ENCODE measurements around the gene CD300E.
"Not testable (repeated sequence)": the region's sequence is repeated elsewhere in the genome, so short reads cannot be mapped to it uniquely, and the experiment has no call there.

Gene CD300E

GRCh38 chr17:74645010-74645409 lies 21.5 kb upstream of the CD300E start:
- H3K27ac ChIP-seq (ENCODE audit: low read length) = no peak overlapping the region
- H3K4me1 ChIP-seq (ENCODE audit: control insufficient read depth, low read depth, low read length) = no peaks in the 10 kb centered on the region
- H3K4me3 ChIP-seq (ENCODE audit: low read length) = no peak overlapping the region
- no peaks in the 10 kb centered on the region for H3K27me3 ChIP-seq (ENCODE audit: control insufficient read depth, insufficient read depth, low read length)
- no peak overlapping the region for H3K9ac ChIP-seq (ENCODE audit: low read length)
- no peaks in the 10 kb centered on the region for H3K36me3 ChIP-seq (ENCODE audit: control insufficient read depth, low read depth, low read length)
- H3K9me3 ChIP-seq (ENCODE audit: control insufficient read depth, low read depth, low read length) = no peaks in the 10 kb centered on the region

DNA sequence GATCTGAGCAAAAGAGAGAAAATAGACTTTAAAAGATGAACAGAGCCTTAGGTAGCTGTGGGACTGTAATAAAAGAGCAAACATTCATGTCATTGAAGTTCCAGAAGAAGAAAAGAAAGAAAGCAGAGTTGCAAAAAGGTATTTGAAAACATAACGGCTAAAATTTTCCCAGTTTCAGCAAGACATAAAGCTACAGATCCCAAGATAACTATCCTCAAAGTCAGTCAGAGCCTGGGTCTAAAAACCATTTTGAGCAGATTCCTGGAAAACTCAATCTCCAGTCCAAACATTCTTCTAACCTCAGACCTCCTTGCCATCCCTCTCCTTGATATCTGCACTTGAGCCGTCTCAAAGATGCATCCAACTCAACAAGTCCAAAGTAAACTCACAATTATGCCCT lies 20.9 kb upstream of the CD300E start:
- no peak overlapping the region for H3K27ac ChIP-seq (ENCODE audit: low read length)
- no peak overlapping the region for H3K9ac ChIP-seq (ENCODE audit: low read length)
- no peaks in the 10 kb centered on the region for H3K36me3 ChIP-seq (ENCODE audit: control insufficient read depth, low read depth, low read length)
- no peaks in the 10 kb centered on the region for H3K4me1 ChIP-seq (ENCODE audit: control insufficient read depth, low read depth, low read length)
- H3K9me3 ChIP-seq (ENCODE audit: control insufficient read depth, low read depth, low read length) = no peaks in the 10 kb centered on the region
- no peak overlapping the region for H3K4me3 ChIP-seq (ENCODE audit: low read length)
- H3K27me3 ChIP-seq (ENCODE audit: control insufficient read depth, insufficient read depth, low read length) = no peaks in the 10 kb centered on the region

GRCh38 chr17:74643826-74644225 lies 20.3 kb upstream of the CD300E start:
- H3K9me3 ChIP-seq (ENCODE audit: control insufficient read depth, low read depth, low read length) = no peaks in the 10 kb centered on the region
- H3K4me3 ChIP-seq (ENCODE audit: low read length) = no peak overlapping the region
- no peak overlapping the region for H3K9ac ChIP-seq (ENCODE audit: low read length)
- no peak overlapping the region for H3K27ac ChIP-seq (ENCODE audit: low read length)
- H3K4me1 ChIP-seq (ENCODE audit: control insufficient read depth, low read depth, low read length) = no peaks in the 10 kb centered on the region
- no peaks in the 10 kb centered on the region for H3K27me3 ChIP-seq (ENCODE audit: control insufficient read depth, insufficient read depth, low read length)
- H3K36me3 ChIP-seq (ENCODE audit: control insufficient read depth, low read depth, low read length) = no peaks in the 10 kb centered on the region

DNA sequence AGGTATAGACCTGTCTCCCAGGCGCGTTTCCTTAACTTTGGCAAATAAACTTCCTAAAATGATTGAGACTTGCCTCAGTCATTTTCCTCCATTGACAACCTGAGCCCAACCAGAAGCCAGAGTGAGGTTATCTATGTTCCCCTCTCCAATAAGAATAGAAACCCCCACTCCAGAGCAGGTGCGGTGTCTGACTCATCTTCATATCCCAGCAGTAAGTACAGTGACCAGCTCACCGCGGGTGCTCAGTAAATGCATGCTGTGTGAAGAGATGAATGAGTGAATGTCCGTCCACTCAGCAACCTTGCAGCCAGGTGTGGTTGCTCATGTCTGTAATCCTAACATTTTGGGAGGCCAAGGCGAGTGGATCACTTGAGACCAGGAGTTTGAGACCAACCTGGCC lies 19.5 kb upstream of the CD300E start:
- H3K27me3 ChIP-seq (ENCODE audit: control insufficient read depth, insufficient read depth, low read length) = no peaks in the 10 kb centered on the region

DNA sequence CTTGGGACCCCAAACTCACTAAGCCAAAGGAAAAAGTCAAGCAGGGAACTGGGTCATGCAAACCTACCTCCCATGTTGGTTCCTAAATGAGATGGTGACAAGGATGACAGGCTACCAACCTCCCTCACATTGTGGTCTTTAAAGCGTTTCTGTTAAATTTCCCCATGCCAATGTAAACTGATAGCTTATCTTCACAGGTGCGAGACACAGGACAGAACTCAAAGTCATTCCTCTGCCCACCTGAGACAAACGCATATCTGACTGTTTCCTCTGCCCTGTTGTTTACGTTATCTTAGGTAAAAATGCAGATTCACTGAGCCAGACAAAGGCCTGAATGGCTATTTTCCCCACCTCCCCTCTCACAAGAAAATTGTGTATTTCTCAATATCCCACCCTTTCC lies 19.0 kb upstream of the CD300E start:
- Histone ChIP-seq H3K9me3 (ENCODE audit: control insufficient read depth, low read depth, low read length) (no peaks in the 10 kb centered on the region), H3K4me1 (ENCODE audit: control insufficient read depth, low read depth, low read length) (no peaks in the 10 kb centered on the region), H3K9ac (ENCODE audit: low read length) (no peak overlapping the region), H3K36me3 (ENCODE audit: control insufficient read depth, low read depth, low read length) (no peaks in the 10 kb centered on the region), H3K27me3 (ENCODE audit: control insufficient read depth, insufficient read depth, low read length) (no peaks in the 10 kb centered on the region), H3K27ac (ENCODE audit: low read length) (no peak overlapping the region), H3K4me3 (ENCODE audit: low read length) (no peak overlapping the region)

More for the DNA sequence above, 19.5 kb upstream of the CD300E start:
- Histone ChIP-seq H3K36me3 (ENCODE audit: control insufficient read depth, low read depth, low read length) (no peaks in the 10 kb centered on the region), H3K4me1 (ENCODE audit: control insufficient read depth, low read depth, low read length) (no peaks in the 10 kb centered on the region), H3K9me3 (ENCODE audit: control insufficient read depth, low read depth, low read length) (no peaks in the 10 kb centered on the region), H3K9ac (ENCODE audit: low read length) (no peak overlapping the region), H3K27ac (ENCODE audit: low read length) (no peak overlapping the region), H3K4me3 (ENCODE audit: low read length) (no peak overlapping the region)

- Histone ChIP-seq H3K9me3 (ENCODE audit: control insufficient read depth, low read depth, low read length) (no peaks in the 10 kb centered on the region), H3K4me3 (ENCODE audit: low read length) (no peak overlapping the region), H3K4me1 (ENCODE audit: control insufficient read depth, low read depth, low read length) (no peaks in the 10 kb centered on the region), H3K9ac (ENCODE audit: low read length) (no peak overlapping the region), H3K27ac (ENCODE audit: low read length) (no peak overlapping the region), H3K27me3 (ENCODE audit: control insufficient read depth, insufficient read depth, low read length) (no peaks in the 10 kb centered on the region), H3K36me3 (ENCODE audit: control insufficient read depth, low read depth, low read length) (no peaks in the 10 kb centered on the region)
These were observed 18.4 kb upstream of the CD300E start for GRCh38 chr17:74641958-74642298.

DNA sequence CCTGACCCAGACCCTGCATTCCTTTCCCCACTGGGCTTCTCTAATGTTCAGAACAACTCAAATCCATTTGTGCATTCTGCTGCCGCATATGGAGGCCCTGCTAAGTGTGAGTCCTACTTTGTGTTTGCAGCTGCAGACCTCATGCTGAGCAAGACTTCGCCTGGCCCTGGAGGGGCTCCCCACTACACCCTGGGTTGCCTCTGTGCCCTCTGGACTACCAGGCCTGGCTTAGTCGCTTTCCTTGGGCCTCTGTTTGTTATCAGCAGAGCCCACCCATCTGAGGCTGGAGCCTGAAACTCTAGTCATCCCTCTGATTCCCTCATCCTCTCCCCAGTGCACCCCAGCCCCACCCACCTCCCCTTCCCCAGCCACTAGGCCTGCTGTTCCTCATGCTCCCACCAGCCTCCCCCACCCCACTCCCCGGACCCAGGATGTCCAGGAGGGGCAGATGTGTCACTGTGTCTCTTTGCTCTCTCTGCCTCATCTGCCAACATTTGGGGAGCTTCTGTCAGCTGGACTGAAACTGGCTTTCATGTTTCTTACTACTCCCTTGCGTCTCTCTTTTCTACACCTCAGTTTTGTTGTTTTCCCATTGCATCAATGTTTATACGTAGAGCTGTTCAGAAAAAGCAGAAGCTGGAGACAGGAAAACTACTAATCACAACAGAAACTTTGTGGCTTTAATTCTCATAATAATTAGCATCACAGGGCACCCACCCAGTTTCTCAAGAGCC lies 17.9 kb upstream of the CD300E start:
- H3K9ac ChIP-seq (ENCODE audit: low read length) = no peak overlapping the region
- H3K27ac ChIP-seq (ENCODE audit: low read length) = no peak overlapping the region
- H3K27me3 ChIP-seq (ENCODE audit: control insufficient read depth, insufficient read depth, low read length) = no peaks in the 10 kb centered on the region
- no peaks in the 10 kb centered on the region for H3K4me1 ChIP-seq (ENCODE audit: control insufficient read depth, low read depth, low read length)
- no peaks in the 10 kb centered on the region for H3K36me3 ChIP-seq (ENCODE audit: control insufficient read depth, low read depth, low read length)
- H3K9me3 ChIP-seq (ENCODE audit: control insufficient read depth, low read depth, low read length) = no peaks in the 10 kb centered on the region
- H3K4me3 ChIP-seq (ENCODE audit: low read length) = no peak overlapping the region

DNA sequence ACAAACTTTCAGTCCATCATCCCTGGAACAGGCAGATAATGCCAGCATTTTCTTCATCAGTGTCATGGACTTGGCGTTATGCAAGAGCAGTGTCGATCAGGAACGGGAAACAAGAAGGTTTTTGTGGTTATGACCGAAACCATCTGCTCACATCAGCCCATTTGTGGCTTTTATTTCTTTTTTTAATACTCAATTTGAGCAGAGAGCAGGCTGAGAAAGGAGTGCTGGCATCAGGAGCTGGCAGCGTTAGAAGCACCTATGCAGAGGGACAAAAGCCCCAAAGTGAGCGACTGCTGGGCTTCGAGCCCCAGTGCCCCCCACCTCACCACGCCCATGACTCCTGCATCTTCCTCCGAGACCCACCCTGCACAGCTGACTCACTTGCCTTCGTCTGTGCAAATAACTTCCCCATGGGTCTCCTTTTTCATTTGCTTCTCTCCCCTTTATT lies 16.2 kb upstream of the CD300E start:
- Histone ChIP-seq H3K4me1 (ENCODE audit: control insufficient read depth, low read depth, low read length) (peaks cover 9% of the 10 kb centered on the region), H3K9me3 (ENCODE audit: control insufficient read depth, low read depth, low read length) (no peaks in the 10 kb centered on the region), H3K9ac (ENCODE audit: low read length) (no peak overlapping the region), H3K36me3 (ENCODE audit: control insufficient read depth, low read depth, low read length) (no peaks in the 10 kb centered on the region), H3K27ac (ENCODE audit: low read length) (no peak overlapping the region), H3K27me3 (ENCODE audit: control insufficient read depth, insufficient read depth, low read length) (no peaks in the 10 kb centered on the region), H3K4me3 (ENCODE audit: low read length) (no peak overlapping the region)

DNA sequence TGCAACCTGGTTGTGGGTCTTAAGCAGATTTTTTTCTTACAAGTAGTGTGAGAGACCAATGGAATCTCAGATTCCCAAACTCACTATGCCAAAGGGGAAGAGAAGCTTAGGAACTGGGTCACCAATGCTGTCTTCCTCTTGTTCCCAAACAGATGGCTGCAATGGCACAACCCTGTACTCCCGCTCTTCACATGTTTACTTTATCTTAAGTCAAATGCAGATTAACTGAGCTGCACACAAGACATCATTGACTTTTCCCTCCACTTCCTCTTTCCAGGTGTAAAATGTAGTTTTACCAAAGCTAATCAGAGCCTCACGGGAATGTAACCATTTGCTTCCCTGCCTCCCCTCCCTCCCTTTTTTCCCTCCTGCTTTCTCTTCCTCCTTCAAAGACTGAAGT lies 14.4 kb upstream of the CD300E start:
- Histone ChIP-seq H3K27me3 (ENCODE audit: control insufficient read depth, insufficient read depth, low read length) (no peaks in the 10 kb centered on the region), H3K9me3 (ENCODE audit: control insufficient read depth, low read depth, low read length) (no peaks in the 10 kb centered on the region), H3K9ac (ENCODE audit: low read length) (no peak overlapping the region), H3K4me1 (ENCODE audit: control insufficient read depth, low read depth, low read length) (peaks cover 14% of the 10 kb centered on the region), H3K27ac (ENCODE audit: low read length) (no peak overlapping the region), H3K4me3 (ENCODE audit: low read length) (no peak overlapping the region), H3K36me3 (ENCODE audit: control insufficient read depth, low read depth, low read length) (no peaks in the 10 kb centered on the region)

- Histone ChIP-seq H3K9ac (ENCODE audit: low read length) (no peak overlapping the region), H3K4me3 (ENCODE audit: low read length) (no peak overlapping the region), H3K27ac (ENCODE audit: low read length) (no peak overlapping the region), H3K27me3 (ENCODE audit: control insufficient read depth, insufficient read depth, low read length) (no peaks in the 10 kb centered on the region), H3K9me3 (ENCODE audit: control insufficient read depth, low read depth, low read length) (no peaks in the 10 kb centered on the region), H3K4me1 (ENCODE audit: control insufficient read depth, low read depth, low read length) (peaks cover 15% of the 10 kb centered on the region), H3K36me3 (ENCODE audit: control insufficient read depth, low read depth, low read length) (no peaks in the 10 kb centered on the region)
These were observed 13.7 kb upstream of the CD300E start for GRCh38 chr17:74637265-74637664.

DNA sequence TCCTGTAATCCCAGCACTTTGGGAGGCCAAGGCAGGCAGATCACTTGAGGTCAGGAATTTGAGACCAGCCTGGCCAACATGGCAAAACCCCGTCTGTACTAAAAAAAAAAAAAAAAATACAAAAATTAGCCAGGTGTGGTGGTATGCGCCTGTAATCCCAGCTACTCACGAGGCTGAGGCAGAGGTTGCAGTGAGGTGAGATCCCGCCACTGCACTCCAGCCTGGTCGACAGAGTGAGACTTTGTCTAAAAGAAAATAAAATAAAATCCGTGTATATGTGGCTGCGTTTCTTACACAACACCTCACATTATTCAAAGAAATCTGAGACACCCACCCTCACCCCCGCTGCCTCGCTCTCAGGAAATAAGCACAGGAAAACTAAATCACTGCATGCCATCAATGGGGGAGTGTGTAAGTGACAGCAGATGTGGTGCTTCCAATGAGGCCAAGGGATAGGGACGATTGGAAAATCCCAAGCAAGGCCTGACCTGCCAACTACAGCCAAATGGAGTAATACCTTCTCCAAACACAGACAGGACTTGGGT lies 13.1 kb upstream of the CD300E start:
- not testable (repeated sequence) for H3K9ac ChIP-seq (ENCODE audit: low read length); H3K27me3 ChIP-seq (ENCODE audit: control insufficient read depth, insufficient read depth, low read length); H3K4me3 ChIP-seq (ENCODE audit: low read length); H3K36me3 ChIP-seq (ENCODE audit: control insufficient read depth, low read depth, low read length); H3K27ac ChIP-seq (ENCODE audit: low read length); H3K9me3 ChIP-seq (ENCODE audit: control insufficient read depth, low read depth, low read length)
- H3K4me1 ChIP-seq (ENCODE audit: control insufficient read depth, low read depth, low read length) = peaks cover 19% of the 10 kb centered on the region

GRCh38 chr17:74635418-74635817 lies 11.9 kb upstream of the CD300E start:
- Histone ChIP-seq H3K27me3 (ENCODE audit: control insufficient read depth, insufficient read depth, low read length) (no peaks in the 10 kb centered on the region), H3K4me1 (ENCODE audit: control insufficient read depth, low read depth, low read length) (peaks cover 19% of the 10 kb centered on the region), H3K9me3 (ENCODE audit: control insufficient read depth, low read depth, low read length) (no peaks in the 10 kb centered on the region), H3K36me3 (ENCODE audit: control insufficient read depth, low read depth, low read length) (no peaks in the 10 kb centered on the region), H3K9ac (ENCODE audit: low read length) (no peak overlapping the region), H3K4me3 (ENCODE audit: low read length) (no peak overlapping the region), H3K27ac (ENCODE audit: low read length) (no peak overlapping the region)

Data from iPS-18a (cell line).